Astrocyte (in vitro differentiated cells and primary cell): ENCODE results near the gene RIOK3.

Source experiments
- EZH2 ChIP-seq: IDR thresholded peaks from 2 replicates; pipeline ENCODE4 v1.6.1; 2012; ENCODE audit warnings: mild to moderate bottlenecking, low read length, inconsistent platforms; ENCODE audit not compliant: insufficient read depth
- TF ChIP-seq, protein P1 (sequence below): IDR thresholded peaks from 2 replicates; pipeline ENCODE4 v1.5.1; 2011; ENCODE audit warnings: low read depth, mild to moderate bottlenecking, inconsistent platforms, low read length, moderate library complexity; ENCODE audit not compliant: insufficient read depth

DNA sequence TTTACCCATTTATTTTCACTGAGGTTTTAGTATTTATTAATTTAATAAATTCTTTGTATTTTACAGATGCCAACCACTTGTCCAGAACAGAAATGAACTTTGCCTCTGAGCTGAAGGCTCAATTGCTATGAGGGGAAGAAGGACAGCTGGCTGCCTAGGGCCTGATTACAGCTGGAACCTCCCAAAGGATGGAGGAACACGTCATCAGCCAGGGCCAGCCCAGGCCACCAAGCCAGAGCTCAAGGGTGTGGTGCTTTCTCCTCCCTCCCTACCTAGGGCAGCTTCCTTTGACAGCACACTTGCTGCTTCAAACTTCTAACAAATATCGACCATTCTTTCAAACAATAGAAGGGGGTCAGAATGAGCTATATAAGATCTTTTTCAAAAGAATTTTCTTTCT is 19.7 kb upstream of the RIOK3 start:
- TF ChIP-seq, protein P1, sequence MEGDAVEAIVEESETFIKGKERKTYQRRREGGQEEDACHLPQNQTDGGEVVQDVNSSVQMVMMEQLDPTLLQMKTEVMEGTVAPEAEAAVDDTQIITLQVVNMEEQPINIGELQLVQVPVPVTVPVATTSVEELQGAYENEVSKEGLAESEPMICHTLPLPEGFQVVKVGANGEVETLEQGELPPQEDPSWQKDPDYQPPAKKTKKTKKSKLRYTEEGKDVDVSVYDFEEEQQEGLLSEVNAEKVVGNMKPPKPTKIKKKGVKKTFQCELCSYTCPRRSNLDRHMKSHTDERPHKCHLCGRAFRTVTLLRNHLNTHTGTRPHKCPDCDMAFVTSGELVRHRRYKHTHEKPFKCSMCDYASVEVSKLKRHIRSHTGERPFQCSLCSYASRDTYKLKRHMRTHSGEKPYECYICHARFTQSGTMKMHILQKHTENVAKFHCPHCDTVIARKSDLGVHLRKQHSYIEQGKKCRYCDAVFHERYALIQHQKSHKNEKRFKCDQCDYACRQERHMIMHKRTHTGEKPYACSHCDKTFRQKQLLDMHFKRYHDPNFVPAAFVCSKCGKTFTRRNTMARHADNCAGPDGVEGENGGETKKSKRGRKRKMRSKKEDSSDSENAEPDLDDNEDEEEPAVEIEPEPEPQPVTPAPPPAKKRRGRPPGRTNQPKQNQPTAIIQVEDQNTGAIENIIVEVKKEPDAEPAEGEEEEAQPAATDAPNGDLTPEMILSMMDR, result no peak
- TF ChIP-seq EZH2, result no peak
